D341Med (cell line): ENCODE measurements around the gene FCSK.
"Not testable (repeated sequence)": the region's sequence is repeated elsewhere in the genome, so short reads cannot be mapped to it uniquely, and the experiment has no call there.

ENCODE experiments used
- DNase-seq: peaks from one replicate; pipeline ENCODE4 v3.0.0; 2012; ENCODE audit warnings: low spot score

The FCSK gene

GRCh38 chr16:70432356-70432722 lies 22.1 kb upstream of the FCSK start:
- DNase-seq, result no peak

GRCh38 chr16:70432723-70433457 lies 21.5 kb upstream of the FCSK start:
- no peak for DNase-seq

GRCh38 chr16:70433458-70434103 lies 20.8 kb upstream of the FCSK start:
- DNase-seq, result no peak

- DNase-seq, result no peak
These were observed 19.7 kb upstream of the FCSK start for GRCh38 chr16:70434484-70435260.

DNA sequence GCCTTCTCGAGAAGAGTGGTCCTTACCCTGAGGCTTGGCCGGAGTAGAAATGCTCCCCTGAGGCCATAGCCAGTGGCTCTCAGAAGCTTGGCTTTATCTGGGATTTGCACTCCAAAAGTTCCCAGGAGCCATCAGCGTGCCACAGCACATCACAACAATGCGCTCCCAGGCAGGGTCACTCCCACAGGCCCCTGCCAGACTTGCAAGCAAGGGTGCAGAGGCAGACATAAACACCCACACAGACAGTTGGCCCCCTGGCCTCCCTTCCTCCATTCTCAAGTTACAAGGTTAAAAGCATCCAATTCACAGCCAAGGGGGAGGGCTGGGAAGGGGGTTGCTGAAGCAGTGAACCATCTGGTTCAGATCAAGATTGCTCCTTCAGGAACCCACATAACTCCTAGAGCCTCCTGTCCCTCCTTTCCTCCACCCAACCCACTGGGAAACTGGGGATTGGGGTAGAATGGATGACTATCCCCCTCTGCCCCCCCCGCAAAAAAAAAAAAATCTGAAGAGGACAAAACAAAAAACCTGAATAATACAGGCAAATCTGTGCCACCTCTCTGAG lies 17.3 kb upstream of the FCSK start:
- peak; percentile 78 for DNase-seq

GRCh38 chr16:70437582-70438557 lies 16.5 kb upstream of the FCSK start:
- no peak for DNase-seq

GRCh38 chr16:70438585-70438968 lies 15.8 kb upstream of the FCSK start:
- DNase-seq, result no peak

- DNase-seq, result peak; percentile 95
These were observed 15.2 kb upstream of the FCSK start, which contains the start of gene ST3GAL2 for GRCh38 chr16:70438969-70439862. Gene ST3GAL2, minus strand, starts transcription at chr16:70439100. Its CDS starts 40,570 bp downstream, at chr16:70398530.

DNA sequence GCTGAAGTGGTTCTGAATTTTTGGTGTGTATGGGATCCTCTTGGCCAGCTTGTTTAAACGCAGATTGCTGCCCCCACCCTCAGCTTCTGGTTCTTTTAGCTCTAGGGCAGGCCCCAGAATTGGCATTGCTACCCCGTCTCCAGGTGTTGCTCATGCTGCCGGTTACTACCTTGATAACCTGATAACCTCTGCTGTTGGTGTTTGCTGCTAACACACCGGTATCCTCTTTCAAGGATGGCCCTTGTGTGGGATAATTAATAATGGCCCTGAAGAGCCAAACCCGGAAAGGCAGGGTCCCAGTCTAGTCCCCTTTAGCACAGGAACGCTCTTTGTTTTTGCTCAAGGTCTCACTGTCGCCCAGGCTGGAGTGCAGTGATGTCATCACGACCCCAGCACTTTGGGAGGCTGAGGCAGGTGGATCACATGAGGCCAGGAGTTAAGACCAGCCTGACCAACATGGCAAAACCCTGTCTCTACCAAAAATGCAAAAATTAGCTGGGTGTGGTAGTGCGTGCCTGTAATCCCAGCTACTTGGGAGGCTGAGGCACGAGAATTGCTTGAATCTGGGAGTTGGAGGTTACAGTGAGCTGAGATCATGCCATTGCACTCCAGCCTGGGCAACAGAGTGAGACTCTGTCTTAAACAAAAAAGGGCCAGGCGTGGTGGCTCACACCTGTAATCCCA lies 14.2 kb upstream of the FCSK start:
- DNase-seq, result no peak

DNA sequence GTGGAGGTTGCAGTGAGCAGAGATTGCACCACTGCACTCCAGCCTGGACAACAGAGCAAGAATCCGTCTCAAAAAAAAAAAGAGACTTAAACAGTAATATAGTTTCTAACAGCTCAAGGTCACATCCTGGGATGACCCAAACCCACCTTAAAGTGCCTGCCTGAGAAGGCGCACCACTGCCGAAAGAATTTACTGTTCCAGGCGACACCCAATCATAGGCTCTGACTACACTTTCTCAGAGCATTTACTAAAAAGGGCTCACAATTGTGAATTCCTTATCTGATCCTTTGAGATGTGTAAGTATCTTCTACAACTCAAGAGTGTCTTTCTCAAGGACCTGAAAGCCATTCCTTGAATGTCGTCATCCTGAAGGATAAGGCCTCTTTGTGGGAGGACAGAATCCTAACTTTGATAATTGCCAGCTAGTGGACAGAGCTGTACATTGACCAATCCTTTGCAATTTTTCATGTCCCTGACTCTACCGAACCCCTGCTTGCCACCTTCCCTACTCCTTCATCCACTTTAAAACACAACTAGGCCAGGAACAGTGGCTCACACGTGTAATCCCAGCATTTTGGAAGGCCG lies 12.9 kb upstream of the FCSK start:
- no peak for DNase-seq

DNA sequence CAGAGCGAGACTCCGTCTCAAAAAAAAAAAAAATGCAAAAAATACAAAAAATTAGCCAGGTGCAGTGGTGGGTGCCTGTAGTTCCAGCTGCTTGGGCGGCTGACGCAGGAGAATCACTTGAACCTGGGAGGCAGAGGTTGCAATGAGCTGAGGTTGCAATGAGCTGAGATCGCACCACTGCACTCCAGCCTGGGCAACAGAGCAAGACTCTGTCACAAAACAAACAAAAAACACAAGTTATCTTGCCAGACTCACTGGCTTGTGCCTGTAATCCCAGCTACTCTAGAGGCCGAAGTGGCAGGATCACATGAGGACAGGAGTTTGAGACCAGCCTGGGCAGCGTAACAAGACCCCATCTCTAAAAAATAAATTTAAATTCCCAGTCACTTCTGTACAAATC lies 12.1 kb upstream of the FCSK start:
- DNase-seq, result no peak

DNA sequence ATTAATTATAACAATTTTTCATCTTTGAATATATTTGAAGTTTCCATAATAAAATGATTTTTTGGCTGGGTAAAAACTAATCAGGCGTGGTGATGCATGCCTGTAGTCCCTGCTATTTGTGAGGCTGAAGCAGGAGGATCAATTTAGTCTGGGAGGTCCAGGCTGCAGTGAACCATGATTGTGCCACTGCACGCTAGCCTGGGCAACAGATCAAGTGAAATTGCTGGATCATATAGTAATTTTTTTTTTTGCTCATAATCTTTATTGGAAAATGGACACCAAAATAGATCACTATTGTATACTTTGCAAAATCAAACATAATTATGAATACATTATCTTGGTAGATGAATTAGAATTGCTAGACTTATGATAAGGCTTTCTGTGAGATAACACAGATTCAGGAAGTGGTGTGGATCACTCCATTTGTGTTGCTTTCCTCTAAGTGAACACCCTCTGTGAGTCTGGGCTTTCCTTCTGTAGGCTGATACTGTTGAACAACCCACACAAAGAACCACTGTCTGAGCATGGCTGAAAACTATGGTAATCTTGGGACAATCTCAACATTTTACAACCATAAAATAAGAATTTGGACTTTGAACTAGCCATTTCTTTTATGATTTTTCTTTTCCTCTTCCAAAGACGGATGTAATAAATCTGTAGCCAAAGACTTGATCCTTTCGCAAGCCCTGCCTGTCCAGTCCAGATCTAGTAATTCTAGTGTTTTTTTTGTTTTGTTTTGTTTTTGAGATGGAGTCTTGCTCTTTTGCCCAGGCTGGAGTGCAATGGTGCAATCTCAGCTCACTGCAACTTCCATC lies 9.9 kb upstream of the FCSK start:
- no peak for DNase-seq

GRCh38 chr16:70448075-70448474 lies 6.3 kb upstream of the FCSK start:
- DNase-seq, result no peak

DNA sequence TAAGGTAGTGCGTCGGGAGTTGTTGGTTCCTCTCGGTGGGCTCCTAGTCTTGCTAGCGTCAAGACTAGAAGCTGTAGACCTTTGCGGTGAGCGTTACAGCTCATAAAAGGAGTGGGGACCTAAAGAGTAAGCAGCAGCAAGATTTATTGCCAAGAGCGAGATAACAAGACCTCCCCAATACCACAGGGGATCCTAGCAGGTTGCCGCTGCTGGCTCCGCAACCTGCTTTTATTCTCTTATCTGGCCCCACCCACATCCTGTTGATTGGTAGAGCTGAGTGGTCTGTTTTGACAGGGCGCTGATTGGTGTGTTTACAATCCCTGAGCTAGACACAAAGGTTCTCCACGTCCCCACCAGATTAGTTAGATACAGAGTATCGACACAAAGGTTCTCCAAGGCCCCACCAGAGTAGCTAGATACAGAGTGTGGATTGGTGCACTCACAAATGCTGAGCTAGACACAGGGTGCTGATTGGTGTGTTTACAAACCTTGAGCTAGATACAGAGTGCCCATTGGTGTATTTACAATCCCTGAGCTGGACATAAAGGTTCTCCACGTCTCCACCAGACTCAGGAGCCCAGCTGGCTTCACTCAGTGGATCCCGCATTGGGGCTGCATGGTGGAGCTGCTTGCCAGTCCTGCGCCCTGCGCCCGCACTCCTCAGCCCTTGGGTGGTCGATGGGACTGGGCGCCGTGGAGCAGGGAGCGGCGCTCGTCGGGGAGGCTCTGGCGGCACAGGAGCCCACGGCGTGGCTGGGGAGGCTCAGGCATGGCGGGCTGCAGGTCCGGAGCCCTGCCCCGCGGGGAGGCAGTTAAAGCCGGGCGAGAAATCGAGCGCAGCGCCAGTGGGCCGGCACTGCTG lies 4.0 kb upstream of the FCSK start:
- not testable (repeated sequence) for DNase-seq

GRCh38 chr16:70451004-70451340 lies 3.4 kb upstream of the FCSK start:
- not testable (repeated sequence) for DNase-seq

DNA sequence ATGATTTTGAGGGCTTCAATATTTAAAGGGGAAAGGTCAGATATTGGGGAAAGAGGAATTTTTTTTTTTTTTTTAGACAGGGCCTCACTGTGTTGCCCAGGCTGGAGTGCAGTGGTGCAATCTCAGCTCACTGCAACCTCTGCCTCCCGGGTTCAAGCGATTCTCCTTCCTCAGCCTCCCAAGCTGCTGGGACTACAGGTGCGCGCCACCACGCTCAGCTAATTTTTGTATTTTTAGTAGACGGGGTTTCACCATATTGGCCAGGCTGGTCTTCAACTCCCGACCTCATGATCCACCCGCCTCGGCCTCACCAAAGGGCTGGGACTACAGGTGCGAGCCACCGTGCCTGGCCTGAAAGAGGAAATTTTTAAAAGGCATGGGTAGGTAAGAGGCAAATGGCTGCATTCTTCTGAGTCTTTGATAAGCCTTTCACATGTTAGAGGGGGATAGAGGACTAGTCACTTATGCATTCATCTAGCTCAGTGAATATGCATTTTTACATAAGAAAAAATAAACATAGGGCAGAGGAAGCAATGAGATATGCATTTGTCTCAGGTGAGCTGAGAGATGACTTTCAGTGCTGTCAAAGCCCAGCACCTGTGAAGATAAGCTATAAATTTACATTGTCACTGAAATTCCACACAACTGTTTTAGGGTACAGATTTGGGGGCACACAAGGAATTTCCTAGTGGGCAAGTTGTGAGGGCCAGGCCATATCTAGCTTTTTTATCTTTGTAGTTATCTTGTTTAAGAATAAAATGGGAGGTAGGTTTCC lies 1.1 kb upstream of the FCSK start:
- DNase-seq, result no peak

DNA sequence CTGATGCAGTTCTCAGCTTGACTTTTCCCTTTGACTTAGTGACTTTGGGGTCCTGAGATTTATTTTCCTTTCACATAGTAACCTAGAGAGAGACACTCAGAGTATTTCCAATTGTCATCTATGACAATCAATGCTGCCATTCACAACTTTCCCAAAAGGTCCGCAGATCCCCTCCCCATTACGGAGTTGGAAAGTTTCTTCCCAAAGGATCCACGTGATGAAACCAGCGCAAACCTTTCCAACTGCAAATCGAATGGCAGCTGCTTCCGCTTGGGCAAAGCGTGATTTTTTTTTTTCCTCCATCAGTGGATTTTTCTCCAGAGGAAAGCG lies 538 bp upstream of the FCSK start:
- no peak for DNase-seq
